Smooth muscle cell (in vitro differentiated cells): Measurements from ENCODE around the gene FJX1. TPM values are rescaled to one million over a fixed set of nuclear protein-coding genes. Genes with fewer than 3 reads are reported as not detected.

Source experiments
- DNase-seq: peaks from one replicate; lab custom pipeline; 2025; ENCODE audit not compliant: unreplicated experiment; lab: John Stamatoyannopoulos, UW
- H2AFZ ChIP-seq: fragments of 200-600 bp; sonication (generic); 2 replicates; pipeline ENCODE4 v1.6.0; 2016; ENCODE audit warnings: antibody characterized with exemption, low read depth, mild to moderate bottlenecking
- H3F3A ChIP-seq: fragments of 200-600 bp; sonication (generic); 2 replicates; pipeline ENCODE4 v1.6.0; 2017; ENCODE audit warnings: antibody characterized with exemption, low read depth
- H3K27ac ChIP-seq: fragments of 200-600 bp; sonication (generic); 2 replicates; pipeline ENCODE4 v1.5.1; 2016; ENCODE audit warnings: low read depth, mild to moderate bottlenecking
- H3K27me3 ChIP-seq: fragments of 200-600 bp; sonication (generic); 2 replicates; pipeline ENCODE4 v1.6.1; 2016; ENCODE audit warnings: low read depth, mild to moderate bottlenecking
- H3K36me3 ChIP-seq: fragments of 200-600 bp; sonication (generic); 2 replicates; pipeline ENCODE4 v1.5.1; 2016; ENCODE audit warnings: low read depth
- H3K4me1 ChIP-seq: fragments of 200-600 bp; sonication (generic); 2 replicates; pipeline ENCODE4 v1.5.1; 2016; ENCODE audit warnings: low read depth
- H3K4me2 ChIP-seq: fragments of 200-600 bp; sonication (generic); 2 replicates; pipeline ENCODE4 v1.6.0; 2016; ENCODE audit warnings: mild to moderate bottlenecking
- H3K4me3 ChIP-seq: fragments of 200-600 bp; sonication (generic); 2 replicates; pipeline ENCODE4 v1.5.1; 2016; ENCODE audit warnings: mild to moderate bottlenecking
- H3K79me2 ChIP-seq: fragments of 200-600 bp; sonication (generic); 2 replicates; pipeline ENCODE4 v1.6.0; 2016; ENCODE audit warnings: low read depth, mild to moderate bottlenecking
- H3K9ac ChIP-seq: fragments of 200-600 bp; sonication (generic); 2 replicates; pipeline ENCODE4 v1.6.0; 2016; ENCODE audit warnings: low read depth
- H3K9me3 ChIP-seq: fragments of 200-600 bp; sonication (generic); replicated peaks from 2 replicates; pipeline ENCODE4 v1.5.1; 2016; ENCODE audit warnings: low read depth
- H4K20me1 ChIP-seq: fragments of 200-600 bp; sonication (generic); 2 replicates; pipeline ENCODE4 v1.6.0; 2016; ENCODE audit warnings: low read depth
- CTCF ChIP-seq: fragments of 200-600 bp; sonication (generic); IDR thresholded peaks from 2 replicates; pipeline ENCODE4 v1.5.1; 2017; ENCODE audit warnings: borderline replicate concordance, mild to moderate bottlenecking, antibody characterized with exemption; ENCODE audit not compliant: insufficient read depth, poor library complexity, severe bottlenecking
- WGBS: methylation state at CpG from one replicate; pipeline ENCODE4 v1.1.7; 2016; ENCODE audit warnings: low lambda C conversion rate; 5-methylcytosine and 5-hydroxymethylcytosine counted together
- polyA plus RNA-seq: library from polyadenylated mRNA; unstranded; fragments of >200 nt; fragmentation: Nextera tagmentation; extraction: Ambion mirVana; gene quantifications from 2 replicates; pipeline ENCODE4 v1.2.1, GENCODE V29; 2016
- total RNA-seq: library from RNA; depleted of rRNA; stranded (reverse); fragments of >200 nt; gene quantifications from 2 replicates; pipeline ENCODE4 v1.2.3, GENCODE V29; 2014

Gene FJX1
- total and polyA plus RNA-seq, 2 experiments from 2014 or later, result 28.3 to 44.5 TPM

GRCh38 chr11:35611741-35612140 lies 6.5 kb upstream of the FJX1 start:
- Histone ChIP-seq H3K9me3 (no peaks in the 10 kb centered on the region), H3K4me3 (no peak overlapping the region), H3K79me2 (no peaks in the 10 kb centered on the region), H3K4me1 (peaks cover 22% of the 10 kb centered on the region), H2AFZ (no peak overlapping the region), H3K9ac (no peak overlapping the region), H3K36me3 (no peaks in the 10 kb centered on the region), H3K27me3 (no peaks in the 10 kb centered on the region), H3K4me2 (no peak overlapping the region), H3F3A (peaks cover 4% of the 10 kb centered on the region), H3K27ac (no peak overlapping the region), H4K20me1 (no peaks in the 10 kb centered on the region)
- DNase-seq, result no peak
- no peak for TF ChIP-seq CTCF
- 25% methylated on average over 1 of the region's 1 CpG for WGBS

GRCh38 chr11:35614939-35615569 lies 3.2 kb upstream of the FJX1 start:
- no peak for TF ChIP-seq CTCF
- WGBS, result 100% methylated on average over 1 of the region's 1 CpG
- no peak overlapping the region for H3K9ac ChIP-seq

GRCh38 chr11:35615921-35616900 lies 2.0 kb upstream of the FJX1 start:
- H3K4me2 ChIP-seq, result peak overlapping the region; percentile 41
- no peak for DNase-seq
- peak overlapping the region; percentile 17 for H3K27ac ChIP-seq
- H3K4me3 ChIP-seq, result no peak overlapping the region
- H3F3A ChIP-seq, result peaks cover 13% of the 10 kb centered on the region
- no peaks in the 10 kb centered on the region for H3K9me3 ChIP-seq
- TF ChIP-seq CTCF, result peak; percentile 79
- H4K20me1 ChIP-seq, result peaks cover 3% of the 10 kb centered on the region
- H3K79me2 ChIP-seq, result peaks cover 20% of the 10 kb centered on the region
- no peaks in the 10 kb centered on the region for H3K36me3 ChIP-seq
- no peak overlapping the region for H3K9ac ChIP-seq
- H2AFZ ChIP-seq, result no peak overlapping the region
- no peaks in the 10 kb centered on the region for H3K27me3 ChIP-seq
- peaks cover 40% of the 10 kb centered on the region for H3K4me1 ChIP-seq
- WGBS, result 23% methylated on average over 8 of the region's 8 CpGs

More at GRCh38 chr11:35614939-35615569, 3.2 kb upstream of the FJX1 start:
- Histone ChIP-seq H3K27ac (no peak overlapping the region), H3K27me3 (no peaks in the 10 kb centered on the region), H3K4me2 (no peak overlapping the region), H3K36me3 (no peaks in the 10 kb centered on the region), H3K4me1 (peaks cover 31% of the 10 kb centered on the region), H2AFZ (no peak overlapping the region), H4K20me1 (peaks cover 3% of the 10 kb centered on the region), H3K9me3 (no peaks in the 10 kb centered on the region), H3F3A (peaks cover 13% of the 10 kb centered on the region), H3K79me2 (peaks cover 9% of the 10 kb centered on the region), H3K4me3 (no peak overlapping the region)
- DNase-seq, result no peak
